ENCODE measurements around the gene CCBE1. TPM values are rescaled to one million over a fixed set of nuclear protein-coding genes. Genes with fewer than 3 reads are reported as not detected.

CCBE1 gene
- total RNA-seq, 1 donor from 2014 or later, result 1.8 TPM

GRCh38 chr18:59429608-59430007, 267.6 kb downstream of the CCBE1 start:
- no peak for DNase-seq (ENCODE audit: low read depth)
- TF ChIP-seq, protein P1, sequence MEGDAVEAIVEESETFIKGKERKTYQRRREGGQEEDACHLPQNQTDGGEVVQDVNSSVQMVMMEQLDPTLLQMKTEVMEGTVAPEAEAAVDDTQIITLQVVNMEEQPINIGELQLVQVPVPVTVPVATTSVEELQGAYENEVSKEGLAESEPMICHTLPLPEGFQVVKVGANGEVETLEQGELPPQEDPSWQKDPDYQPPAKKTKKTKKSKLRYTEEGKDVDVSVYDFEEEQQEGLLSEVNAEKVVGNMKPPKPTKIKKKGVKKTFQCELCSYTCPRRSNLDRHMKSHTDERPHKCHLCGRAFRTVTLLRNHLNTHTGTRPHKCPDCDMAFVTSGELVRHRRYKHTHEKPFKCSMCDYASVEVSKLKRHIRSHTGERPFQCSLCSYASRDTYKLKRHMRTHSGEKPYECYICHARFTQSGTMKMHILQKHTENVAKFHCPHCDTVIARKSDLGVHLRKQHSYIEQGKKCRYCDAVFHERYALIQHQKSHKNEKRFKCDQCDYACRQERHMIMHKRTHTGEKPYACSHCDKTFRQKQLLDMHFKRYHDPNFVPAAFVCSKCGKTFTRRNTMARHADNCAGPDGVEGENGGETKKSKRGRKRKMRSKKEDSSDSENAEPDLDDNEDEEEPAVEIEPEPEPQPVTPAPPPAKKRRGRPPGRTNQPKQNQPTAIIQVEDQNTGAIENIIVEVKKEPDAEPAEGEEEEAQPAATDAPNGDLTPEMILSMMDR (conservative IDR thresholded peaks at IDR 0.05; ENCODE audit: low read depth, low read length), result no peak
- no peak overlapping the region for H3K4me3 ChIP-seq (ENCODE audit: low read depth, low read length)

GRCh38 chr18:59428018-59428417, 269.2 kb downstream of the CCBE1 start:
- DNase-seq (ENCODE audit: low read depth), result no peak
- TF ChIP-seq, protein P1 (conservative IDR thresholded peaks at IDR 0.05; ENCODE audit: low read depth, low read length), result no peak
- no peak overlapping the region for H3K4me3 ChIP-seq (ENCODE audit: low read depth, low read length)

DNA sequence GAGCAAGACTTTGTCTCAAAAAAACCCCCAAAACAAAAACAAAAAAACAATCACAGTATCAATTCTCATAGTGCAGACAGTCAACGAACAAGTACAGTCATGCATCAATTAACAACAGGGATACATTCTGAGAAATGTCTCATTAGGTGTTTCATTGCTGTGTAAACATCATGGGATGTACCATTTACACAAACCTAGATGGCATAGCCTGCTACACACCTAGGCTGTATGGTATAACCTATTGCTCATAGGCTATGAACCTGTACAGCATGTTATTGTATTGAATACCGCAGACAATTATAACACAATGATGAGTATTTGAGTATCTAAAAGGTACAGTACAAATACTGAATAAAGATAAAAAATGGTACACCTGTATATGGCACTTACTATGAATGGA, 270.4 kb downstream of the CCBE1 start:
- TF ChIP-seq, protein P1 (conservative IDR thresholded peaks at IDR 0.05; ENCODE audit: low read depth, low read length), result no peak
- DNase-seq (ENCODE audit: low read depth), result no peak
- H3K4me3 ChIP-seq (ENCODE audit: low read depth, low read length), result no peak overlapping the region

- TF ChIP-seq, protein P1 (conservative IDR thresholded peaks at IDR 0.05; ENCODE audit: low read depth, low read length), result no peak
- H3K4me3 ChIP-seq (ENCODE audit: low read depth, low read length), result no peak overlapping the region
- DNase-seq (ENCODE audit: low read depth), result no peak
These were observed 274.0 kb downstream of the CCBE1 start for GRCh38 chr18:59423259-59423658.

- TF ChIP-seq, protein P1 (conservative IDR thresholded peaks at IDR 0.05; ENCODE audit: low read depth, low read length), result no peak
- DNase-seq (ENCODE audit: low read depth), result no peak
- no peak overlapping the region for H3K4me3 ChIP-seq (ENCODE audit: low read depth, low read length)
These were observed 277.0 kb downstream of the CCBE1 start for GRCh38 chr18:59420244-59420643.

DNA sequence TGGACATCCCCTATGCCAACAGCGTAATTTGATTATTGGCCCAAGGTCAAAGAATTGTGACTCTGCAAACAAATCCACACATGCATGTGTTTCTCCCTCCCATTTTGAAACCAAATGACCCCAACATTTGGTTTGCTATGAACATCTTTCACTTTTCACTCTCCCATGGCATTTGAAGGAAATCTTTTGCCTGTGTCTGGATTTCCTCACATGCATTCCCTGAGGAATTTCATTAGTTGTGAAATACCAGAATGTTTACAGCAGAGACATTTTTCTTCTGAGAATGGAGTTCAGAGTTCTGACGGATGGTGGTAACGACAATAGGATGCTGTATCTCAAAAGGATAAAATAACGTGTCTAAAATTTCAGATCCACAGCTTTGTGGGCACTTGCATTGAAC, 277.8 kb downstream of the CCBE1 start:
- no peak overlapping the region for H3K4me3 ChIP-seq (ENCODE audit: low read depth, low read length)
- TF ChIP-seq, protein P1 (conservative IDR thresholded peaks at IDR 0.05; ENCODE audit: low read depth, low read length), result no peak
- no peak for DNase-seq (ENCODE audit: low read depth)

DNA sequence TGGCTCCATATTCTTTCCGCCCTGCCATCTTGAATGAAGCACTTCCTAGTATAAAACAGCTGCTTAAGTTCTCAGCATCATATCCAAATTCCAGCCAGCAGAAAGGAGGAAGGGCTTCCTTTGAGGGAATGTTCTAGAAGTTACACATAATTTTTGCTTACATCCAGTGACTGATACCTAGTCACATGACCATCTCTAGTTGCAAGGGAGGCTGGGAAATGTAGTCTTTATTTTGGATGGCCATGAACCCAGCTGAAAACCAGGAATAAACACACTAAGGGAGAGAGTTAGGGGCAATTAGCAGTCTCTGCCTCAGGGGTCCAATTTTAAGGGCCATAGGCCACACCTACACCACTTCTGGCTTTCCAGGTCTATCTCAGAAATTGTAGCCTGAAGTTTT, 280.4 kb downstream of the CCBE1 start:
- no peak for DNase-seq (ENCODE audit: low read depth)
- TF ChIP-seq, protein P1 (conservative IDR thresholded peaks at IDR 0.05; ENCODE audit: low read depth, low read length), result no peak
- H3K4me3 ChIP-seq (ENCODE audit: low read depth, low read length), result no peak overlapping the region

Data from epithelial cell of proximal tubule (primary cell).